ENCODE data around the gene MYO16. TPM values are rescaled to one million over a fixed set of nuclear protein-coding genes. Genes with fewer than 3 reads are reported as not detected.

Gene MYO16
- total and polyA plus RNA-seq, 4 experiments from 2014 or later: 0.54 to 14.9 (median 6.3) TPM

DNA sequence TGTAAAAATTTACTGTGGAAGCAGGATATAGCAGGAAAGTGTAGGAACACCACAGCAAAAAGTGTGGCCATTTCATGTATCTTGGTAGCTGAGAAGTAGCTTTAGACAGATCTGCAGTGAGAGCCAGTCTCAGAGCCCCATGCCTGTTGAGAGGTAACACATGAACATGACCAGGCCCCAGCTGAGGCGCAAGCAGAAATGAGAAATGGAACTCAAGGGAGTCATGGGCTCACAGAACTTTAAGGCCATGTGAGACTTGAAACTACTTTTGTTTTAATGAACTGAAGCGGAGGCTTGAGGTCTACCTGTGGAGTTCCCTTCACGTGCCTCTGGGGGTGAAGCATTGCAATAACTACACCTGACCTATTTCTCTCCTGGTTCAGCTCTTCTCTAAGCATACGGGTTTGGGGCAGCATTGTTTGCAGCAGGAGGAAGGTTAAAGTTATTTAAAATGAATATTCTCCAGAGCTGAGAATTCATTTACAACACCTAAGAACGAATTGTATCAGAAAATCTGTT, 3.3 kb downstream of the MYO16 start:
- Histone ChIP-seq H3K4me3 (ENCODE audit: low read length in 2 of 2) (no peak overlapping the region), H3K9me3 (ENCODE audit: control insufficient read depth in 1 of 2, low read length in 2 of 2) (no peaks in the 10 kb centered on the region), H3K36me3 (ENCODE audit: insufficient read depth, low read length) (no peaks in the 10 kb centered on the region), H3K27ac (ENCODE audit: low read depth, low read length) (no peak overlapping the region), H3K27me3 (ENCODE audit: insufficient read depth, low read length) (no peaks in the 10 kb centered on the region), H3K4me1 (ENCODE audit: insufficient read depth, low read length) (no peaks in the 10 kb centered on the region)
- no peaks in the 10 kb centered on the region for H3K27me3 Mint-ChIP-seq
- H3K9me3 Mint-ChIP-seq: peaks cover 0 to 3% (median 0%) of the 10 kb centered on the region in 8 donors
- CTCF ChIA-PET (ENCODE audit: partially characterized antibody): no interaction called here
- POLR2A ChIA-PET (ENCODE audit: partially characterized antibody): no interaction called here
- H3K36me3 Mint-ChIP-seq: peaks cover 0 to 1% of the 10 kb centered on the region in 2 donors
- H3K4me3 Mint-ChIP-seq: no peak overlapping the region
- no peak for DNase-seq
- no peak overlapping the region for H3K27ac Mint-ChIP-seq
- intact Hi-C loops (cut with micrococcal nuclease): no loop called here
- peaks cover 0 to 3% (median 0%) of the 10 kb centered on the region in 4 donors for H3K4me1 Mint-ChIP-seq

DNA sequence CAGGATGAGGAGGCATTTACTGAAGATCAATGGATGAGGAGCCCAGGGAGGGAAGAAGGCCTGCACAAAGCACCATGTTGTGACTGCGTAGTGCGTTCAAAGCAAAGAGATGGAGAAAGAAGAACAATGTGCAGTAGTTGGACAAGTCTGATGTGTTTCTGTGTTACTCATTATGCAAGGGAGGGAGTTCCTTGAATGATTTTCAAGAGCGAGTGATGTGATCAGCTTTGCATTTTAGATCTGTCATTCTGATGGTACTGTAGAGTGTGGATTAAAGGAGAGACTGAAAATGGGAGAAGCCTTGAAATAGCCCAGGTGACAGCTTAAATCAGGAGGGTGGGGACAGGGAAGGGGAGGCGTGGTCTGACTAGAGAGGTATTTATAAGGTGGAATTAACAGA, 9.5 kb downstream of the MYO16 start:
- Histone ChIP-seq H3K27ac (ENCODE audit: low read depth, low read length) (no peak overlapping the region), H3K27me3 (ENCODE audit: insufficient read depth, low read length) (no peaks in the 10 kb centered on the region), H3K4me1 (ENCODE audit: insufficient read depth, low read length) (no peaks in the 10 kb centered on the region), H3K9me3 (ENCODE audit: control insufficient read depth in 1 of 2, low read length in 2 of 2) (no peaks in the 10 kb centered on the region), H3K4me3 (ENCODE audit: low read length in 2 of 2) (no peak overlapping the region), H3K36me3 (ENCODE audit: insufficient read depth, low read length) (no peaks in the 10 kb centered on the region)
- intact Hi-C loops (cut with micrococcal nuclease): no loop called here
- ChIA-PET CTCF (ENCODE audit: partially characterized antibody) (no interaction called here), POLR2A (ENCODE audit: partially characterized antibody) (no interaction called here)
- H3K4me1 Mint-ChIP-seq: peaks cover 0 to 3% (median 0%) of the 10 kb centered on the region in 4 donors
- no peaks in the 10 kb centered on the region for H3K27me3 Mint-ChIP-seq
- DNase-seq: no peak
- peaks cover 0 to 17% (median under 1%) of the 10 kb centered on the region in 8 donors for H3K9me3 Mint-ChIP-seq
- H3K36me3 Mint-ChIP-seq: peaks cover 0 to 1% of the 10 kb centered on the region in 2 donors
- H3K27ac Mint-ChIP-seq: no peak overlapping the region
- H3K4me3 Mint-ChIP-seq: no peak overlapping the region

- no peak overlapping the region for H3K27ac ChIP-seq (ENCODE audit: low read depth, low read length)
- H3K36me3 Mint-ChIP-seq: peaks cover 0 to 10% of the 10 kb centered on the region in 2 donors
- H3K27me3 ChIP-seq (ENCODE audit: insufficient read depth, low read length): no peaks in the 10 kb centered on the region
- intact Hi-C loops (cut with micrococcal nuclease): no loop called here
- no peak overlapping the region for H3K27ac Mint-ChIP-seq
- H3K9me3 ChIP-seq (ENCODE audit: control insufficient read depth in 1 of 2, low read length in 2 of 2): no peaks in the 10 kb centered on the region
- no peaks in the 10 kb centered on the region for H3K27me3 Mint-ChIP-seq
- no peak overlapping the region for H3K4me3 ChIP-seq (ENCODE audit: low read length in 2 of 2)
- no peaks in the 10 kb centered on the region for H3K36me3 ChIP-seq (ENCODE audit: insufficient read depth, low read length)
- no peaks in the 10 kb centered on the region for H3K4me1 ChIP-seq (ENCODE audit: insufficient read depth, low read length)
- no peaks in the 10 kb centered on the region for H3K4me1 Mint-ChIP-seq
- ChIA-PET POLR2A (ENCODE audit: partially characterized antibody) (no interaction called here), CTCF (ENCODE audit: partially characterized antibody) (no interaction called here)
- H3K9me3 Mint-ChIP-seq: peaks cover 3 to 55% (median 11%) of the 10 kb centered on the region in 8 donors
- no peak for DNase-seq
- no peak overlapping the region for H3K4me3 Mint-ChIP-seq
Observed at GRCh38 chr13:108643646-108644353, 14.4 kb downstream of the MYO16 start.

DNA sequence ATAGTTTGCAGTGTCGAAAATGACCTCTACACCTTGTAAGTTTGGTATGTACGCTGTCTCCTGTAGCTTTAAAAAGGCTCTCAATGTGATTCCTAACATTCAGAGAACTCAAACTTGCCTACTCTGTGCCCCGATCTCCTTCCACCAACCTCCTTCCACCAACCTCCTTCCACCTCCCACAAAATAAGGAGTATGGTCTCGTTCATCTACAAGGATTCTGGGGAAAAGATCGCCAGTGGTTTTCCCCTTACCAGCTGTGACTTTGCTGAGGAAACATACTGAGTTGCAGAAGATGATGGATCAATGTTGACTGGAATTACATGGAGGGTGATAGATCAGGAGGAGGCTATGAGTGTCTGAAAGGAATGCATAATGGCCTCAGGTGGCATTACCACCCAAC, 16.0 kb downstream of the MYO16 start:
- Histone ChIP-seq H3K9me3 (ENCODE audit: control insufficient read depth in 1 of 2, low read length in 2 of 2) (no peaks in the 10 kb centered on the region), H3K27me3 (ENCODE audit: insufficient read depth, low read length) (no peaks in the 10 kb centered on the region), H3K36me3 (ENCODE audit: insufficient read depth, low read length) (no peaks in the 10 kb centered on the region), H3K27ac (ENCODE audit: low read depth, low read length) (no peak overlapping the region), H3K4me1 (ENCODE audit: insufficient read depth, low read length) (no peaks in the 10 kb centered on the region), H3K4me3 (ENCODE audit: low read length in 2 of 2) (no peak overlapping the region)
- peaks cover 3 to 55% (median 11%) of the 10 kb centered on the region in 8 donors for H3K9me3 Mint-ChIP-seq
- DNase-seq: no peak
- H3K27ac Mint-ChIP-seq: no peak overlapping the region
- H3K27me3 Mint-ChIP-seq: peaks cover 0 to 2% of the 10 kb centered on the region in 2 donors
- peaks cover 0 to 10% of the 10 kb centered on the region in 2 donors for H3K36me3 Mint-ChIP-seq
- no peak overlapping the region for H3K4me3 Mint-ChIP-seq
- ChIA-PET CTCF (ENCODE audit: partially characterized antibody) (no interaction called here), POLR2A (ENCODE audit: partially characterized antibody) (no interaction called here)
- H3K4me1 Mint-ChIP-seq: no peaks in the 10 kb centered on the region
- intact Hi-C loops (cut with micrococcal nuclease): no loop called here

GRCh38 chr13:108650271-108650670, 20.9 kb downstream of the MYO16 start:
- no peaks in the 10 kb centered on the region for H3K36me3 ChIP-seq (ENCODE audit: insufficient read depth, low read length)
- CTCF ChIA-PET (ENCODE audit: partially characterized antibody): no interaction called here
- no peaks in the 10 kb centered on the region for H3K27me3 ChIP-seq (ENCODE audit: insufficient read depth, low read length)
- H3K27ac ChIP-seq (ENCODE audit: low read depth, low read length): no peak overlapping the region
- no peak for DNase-seq
- H3K4me3 ChIP-seq (ENCODE audit: low read length in 2 of 2): no peak overlapping the region
- peaks cover 0 to 7% (median 0%) of the 10 kb centered on the region in 4 donors for H3K4me1 Mint-ChIP-seq
- H3K9me3 ChIP-seq (ENCODE audit: control insufficient read depth in 1 of 2, low read length in 2 of 2): no peaks in the 10 kb centered on the region
- H3K36me3 Mint-ChIP-seq: peaks cover 0 to 3% of the 10 kb centered on the region in 2 donors
- H3K27me3 Mint-ChIP-seq: peaks cover 0 to 2% of the 10 kb centered on the region in 2 donors
- intact Hi-C loops (cut with micrococcal nuclease): no loop called here
- H3K9me3 Mint-ChIP-seq: peaks cover 2 to 40% (median 9%) of the 10 kb centered on the region in 8 donors
- POLR2A ChIA-PET (ENCODE audit: partially characterized antibody): no interaction called here
- no peak overlapping the region for H3K27ac Mint-ChIP-seq
- no peaks in the 10 kb centered on the region for H3K4me1 ChIP-seq (ENCODE audit: insufficient read depth, low read length)
- no peak overlapping the region for H3K4me3 Mint-ChIP-seq

- H3K9me3 Mint-ChIP-seq: peaks cover 0 to 23% (median 3%) of the 10 kb centered on the region in 8 donors
- ChIA-PET CTCF (ENCODE audit: partially characterized antibody) (interaction anchor here (0.7 kb wide), 1 partner anchor 9 kb away, joined by 3 read pairs; no protein-coding TSS in a partner anchor), POLR2A (ENCODE audit: partially characterized antibody) (no interaction called here)
- Histone ChIP-seq H3K4me3 (ENCODE audit: low read length in 2 of 2) (no peak overlapping the region), H3K27me3 (ENCODE audit: insufficient read depth, low read length) (no peaks in the 10 kb centered on the region), H3K4me1 (ENCODE audit: insufficient read depth, low read length) (no peaks in the 10 kb centered on the region), H3K27ac (ENCODE audit: low read depth, low read length) (no peak overlapping the region), H3K36me3 (ENCODE audit: insufficient read depth, low read length) (no peaks in the 10 kb centered on the region), H3K9me3 (ENCODE audit: control insufficient read depth in 1 of 2, low read length in 2 of 2) (no peaks in the 10 kb centered on the region)
- intact Hi-C loops (cut with micrococcal nuclease): no loop called here
- no peak for DNase-seq
- no peak overlapping the region for H3K4me3 Mint-ChIP-seq
- no peak overlapping the region for H3K27ac Mint-ChIP-seq
- no peaks in the 10 kb centered on the region for H3K27me3 Mint-ChIP-seq
- H3K4me1 Mint-ChIP-seq: peaks cover 0 to 12% (median 0%) of the 10 kb centered on the region in 4 donors
- H3K36me3 Mint-ChIP-seq: no peaks in the 10 kb centered on the region
Observed at GRCh38 chr13:108656742-108657141, 27.3 kb downstream of the MYO16 start.

DNA sequence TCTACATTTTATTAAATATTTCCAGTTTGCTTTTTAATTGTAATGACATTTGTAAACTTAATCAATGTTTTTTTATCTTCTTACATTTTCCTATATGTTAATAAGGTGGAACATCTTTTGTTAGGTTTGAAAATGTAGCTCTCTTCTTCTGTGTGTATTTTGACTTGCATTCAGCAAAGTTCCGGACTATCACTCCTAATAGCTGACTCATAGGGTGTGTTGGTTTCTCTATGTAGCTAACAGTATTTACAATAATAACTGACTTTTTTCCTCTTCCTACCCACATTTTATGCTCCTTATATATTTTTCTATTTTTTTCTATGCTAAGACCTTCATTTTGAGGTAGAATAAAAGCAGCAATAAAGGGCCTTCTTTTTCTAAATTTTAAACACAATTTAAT, 28.1 kb downstream of the MYO16 start:
- H3K27me3 ChIP-seq (ENCODE audit: insufficient read depth, low read length): no peaks in the 10 kb centered on the region
- CTCF ChIA-PET (ENCODE audit: partially characterized antibody): interaction anchor here (0.7 kb wide), 1 partner anchor 8 kb away, joined by 3 read pairs; no protein-coding TSS in a partner anchor
- no peak overlapping the region for H3K4me3 Mint-ChIP-seq
- H3K9me3 Mint-ChIP-seq: peaks cover 0 to 23% (median 3%) of the 10 kb centered on the region in 8 donors
- peaks cover 1 to 2% of the 10 kb centered on the region in 2 donors for H3K27me3 Mint-ChIP-seq
- POLR2A ChIA-PET (ENCODE audit: partially characterized antibody): no interaction called here
- H3K4me1 ChIP-seq (ENCODE audit: insufficient read depth, low read length): no peaks in the 10 kb centered on the region
- H3K27ac ChIP-seq (ENCODE audit: low read depth, low read length): no peak overlapping the region
- H3K36me3 Mint-ChIP-seq: no peaks in the 10 kb centered on the region
- no peak overlapping the region for H3K4me3 ChIP-seq (ENCODE audit: low read length in 2 of 2)
- H3K9me3 ChIP-seq (ENCODE audit: control insufficient read depth in 1 of 2, low read length in 2 of 2): no peaks in the 10 kb centered on the region
- no peak overlapping the region for H3K27ac Mint-ChIP-seq
- H3K36me3 ChIP-seq (ENCODE audit: insufficient read depth, low read length): no peaks in the 10 kb centered on the region
- no peak for DNase-seq
- intact Hi-C loops (cut with micrococcal nuclease): no loop called here
- H3K4me1 Mint-ChIP-seq: peaks cover 0 to 10% (median 0%) of the 10 kb centered on the region in 4 donors

All from CD4-positive, alpha-beta memory T cell (primary cell).